Hepatocyte (in vitro differentiated cells): ENCODE data around the gene EPHX1. TPM values are rescaled to one million over a fixed set of nuclear protein-coding genes. Genes with fewer than 3 reads are reported as not detected.

Experiments used
- DNase-seq: peaks from one replicate; pipeline ENCODE4 v3.0.0-alpha.2; 2016; ENCODE audit warnings: low spot score
- H2AFZ ChIP-seq: fragments of 200-600 bp; sonication (generic); 2 replicates; pipeline ENCODE4 v1.6.0; 2016; ENCODE audit warnings: antibody characterized with exemption, mild to moderate bottlenecking
- H3K27ac ChIP-seq: fragments of 200-600 bp; sonication (generic); 2 replicates; pipeline ENCODE4 v1.5.1; 2016; ENCODE audit warnings: mild to moderate bottlenecking
- H3K27me3 ChIP-seq: fragments of 200-600 bp; sonication (generic); 2 replicates; pipeline ENCODE4 v1.6.1; 2016
- H3K36me3 ChIP-seq: fragments of 200-600 bp; sonication (generic); replicated peaks from 2 replicates; pipeline ENCODE4 v1.5.1; 2016; ENCODE audit warnings: low read depth; ENCODE audit not compliant: insufficient read depth
- H3K4me1 ChIP-seq: fragments of 200-600 bp; sonication (generic); 2 replicates; pipeline ENCODE4 v1.5.1; 2016; ENCODE audit warnings: mild to moderate bottlenecking, moderate library complexity; ENCODE audit not compliant: insufficient read depth
- H3K4me2 ChIP-seq: fragments of 200-600 bp; sonication (generic); 2 replicates; pipeline ENCODE4 v1.6.0; 2016
- H3K4me3 ChIP-seq: fragments of 200-600 bp; sonication (generic); 2 replicates; pipeline ENCODE4 v1.5.1; 2016; ENCODE audit warnings: mild to moderate bottlenecking
- H3K79me2 ChIP-seq: fragments of 200-600 bp; sonication (generic); 2 replicates; pipeline ENCODE4 v1.6.0; 2017; ENCODE audit warnings: mild to moderate bottlenecking
- H3K9me2 ChIP-seq: fragments of 200-600 bp; sonication (generic); replicated peaks from 2 replicates; pipeline ENCODE4 v1.6.0; 2017; ENCODE audit warnings: mild to moderate bottlenecking; ENCODE audit not compliant: insufficient read depth
- H3K9me3 ChIP-seq: fragments of 200-600 bp; sonication (generic); 2 replicates; pipeline ENCODE4 v1.5.1; 2016; ENCODE audit warnings: low read depth, mild to moderate bottlenecking
- H4K20me1 ChIP-seq: fragments of 200-600 bp; sonication (generic); 2 replicates; pipeline ENCODE4 v1.6.0; 2016; ENCODE audit warnings: mild to moderate bottlenecking; ENCODE audit not compliant: insufficient read depth, poor library complexity, severe bottlenecking
- EZH2 ChIP-seq: fragments of 200-600 bp; sonication (generic); IDR thresholded peaks from 2 replicates; pipeline ENCODE4 v1.6.1; 2016; ENCODE audit warnings: antibody characterized with exemption, mild to moderate bottlenecking, borderline replicate concordance
- EZH2phosphoT487 ChIP-seq: fragments of 200-600 bp; sonication (generic); IDR thresholded peaks from one replicate; pipeline ENCODE4 v1.6.1; 2018; ENCODE audit warnings: antibody characterized with exemption, mild to moderate bottlenecking, low read depth, moderate library complexity; ENCODE audit not compliant: unreplicated experiment, severe bottlenecking
- WGBS: methylation state at CpG from one replicate; pipeline ENCODE4 v1.1.6; 2016; ENCODE audit warnings: low lambda C conversion rate; ENCODE audit errors: missing lambda C conversion rate; 5-methylcytosine and 5-hydroxymethylcytosine counted together
- polyA plus RNA-seq: library from polyadenylated mRNA; unstranded; fragments of >200 nt; fragmentation: Nextera tagmentation; extraction: Ambion mirVana; gene quantifications from 2 replicates; pipeline ENCODE4 v1.2.1, GENCODE V29; 2016
- total RNA-seq: library from RNA; depleted of rRNA; stranded (reverse); fragments of >200 nt; gene quantifications from 2 replicates; pipeline ENCODE4 v1.2.3, GENCODE V29; 2014
- TF ChIP-seq, protein P1 (sequence below): fragments of 200-600 bp; sonication (generic); IDR thresholded peaks from 2 replicates; pipeline ENCODE4 v1.5.1; 2016; ENCODE audit warnings: antibody characterized with exemption, mild to moderate bottlenecking; ENCODE audit not compliant: poor library complexity

Gene EPHX1
- total and polyA plus RNA-seq, 2 experiments from 2014 or later: 133 to 138 TPM

- WGBS: 85% methylated on average over 5 of the region's 5 CpGs
- no peak overlapping the region for H3K4me3 ChIP-seq
- H4K20me1 ChIP-seq: no peaks in the 10 kb centered on the region
- peaks cover 8% of the 10 kb centered on the region for H3K4me1 ChIP-seq
- no peak for TF ChIP-seq EZH2
- TF ChIP-seq EZH2phosphoT487: no peak
- TF ChIP-seq, protein P1, sequence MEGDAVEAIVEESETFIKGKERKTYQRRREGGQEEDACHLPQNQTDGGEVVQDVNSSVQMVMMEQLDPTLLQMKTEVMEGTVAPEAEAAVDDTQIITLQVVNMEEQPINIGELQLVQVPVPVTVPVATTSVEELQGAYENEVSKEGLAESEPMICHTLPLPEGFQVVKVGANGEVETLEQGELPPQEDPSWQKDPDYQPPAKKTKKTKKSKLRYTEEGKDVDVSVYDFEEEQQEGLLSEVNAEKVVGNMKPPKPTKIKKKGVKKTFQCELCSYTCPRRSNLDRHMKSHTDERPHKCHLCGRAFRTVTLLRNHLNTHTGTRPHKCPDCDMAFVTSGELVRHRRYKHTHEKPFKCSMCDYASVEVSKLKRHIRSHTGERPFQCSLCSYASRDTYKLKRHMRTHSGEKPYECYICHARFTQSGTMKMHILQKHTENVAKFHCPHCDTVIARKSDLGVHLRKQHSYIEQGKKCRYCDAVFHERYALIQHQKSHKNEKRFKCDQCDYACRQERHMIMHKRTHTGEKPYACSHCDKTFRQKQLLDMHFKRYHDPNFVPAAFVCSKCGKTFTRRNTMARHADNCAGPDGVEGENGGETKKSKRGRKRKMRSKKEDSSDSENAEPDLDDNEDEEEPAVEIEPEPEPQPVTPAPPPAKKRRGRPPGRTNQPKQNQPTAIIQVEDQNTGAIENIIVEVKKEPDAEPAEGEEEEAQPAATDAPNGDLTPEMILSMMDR: no peak
- no peak for DNase-seq
- no peaks in the 10 kb centered on the region for H3K9me3 ChIP-seq
- no peaks in the 10 kb centered on the region for H3K36me3 ChIP-seq
- no peak overlapping the region for H3K4me2 ChIP-seq
- H3K79me2 ChIP-seq: peaks cover 4% of the 10 kb centered on the region
- no peak overlapping the region for H3K27ac ChIP-seq
- H2AFZ ChIP-seq: no peak overlapping the region
- H3K9me2 ChIP-seq: no peaks in the 10 kb centered on the region
- H3K27me3 ChIP-seq: no peaks in the 10 kb centered on the region
Measured at GRCh38 chr1:225889743-225890142, 79.8 kb downstream of the EPHX1 start.

DNA sequence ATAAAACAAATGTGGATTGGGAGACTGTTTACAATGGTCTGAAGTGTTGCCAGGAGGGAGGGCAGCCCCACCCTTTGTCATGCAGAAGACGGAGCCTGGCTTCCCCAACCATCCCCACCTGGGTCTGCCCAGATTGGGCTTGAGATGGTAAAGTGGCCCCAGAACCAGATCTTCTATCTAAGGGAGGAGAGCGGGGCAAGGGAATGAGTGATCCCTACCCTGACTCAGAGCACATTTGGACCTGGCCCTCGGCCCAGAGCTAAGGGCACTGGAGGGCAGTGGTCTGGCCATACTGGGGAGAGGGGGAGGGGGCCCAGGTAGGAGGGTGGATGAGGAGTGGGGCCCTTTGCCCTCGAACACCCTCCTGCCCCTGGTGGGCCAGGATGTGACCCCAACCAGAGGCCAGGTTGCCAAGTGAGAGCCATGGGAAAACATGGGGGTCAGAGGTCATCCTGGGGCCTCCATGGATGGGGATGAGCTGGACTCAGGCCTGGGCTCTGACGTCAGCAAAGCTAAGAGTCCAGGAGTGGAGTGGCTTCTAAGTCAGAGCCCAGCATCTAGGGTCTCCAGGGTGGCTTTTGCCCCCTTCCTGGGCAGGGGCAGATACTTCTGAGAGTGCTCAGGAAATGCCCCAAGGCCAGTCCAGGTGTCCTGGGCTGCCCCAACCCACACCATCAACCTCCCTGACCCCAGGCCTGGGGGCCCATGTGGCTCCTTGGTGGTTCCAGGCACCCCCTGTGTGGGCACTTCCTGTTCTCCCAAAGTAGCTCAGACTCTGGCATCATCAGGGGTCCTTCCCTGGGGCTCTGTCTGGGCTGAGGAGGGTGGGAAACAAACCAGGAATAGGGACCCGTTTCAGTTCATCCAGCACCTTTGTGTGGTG is 80.7 kb downstream of the EPHX1 start:
- no peak overlapping the region for H3K4me2 ChIP-seq
- DNase-seq: no peak
- no peaks in the 10 kb centered on the region for H3K36me3 ChIP-seq
- no peaks in the 10 kb centered on the region for H3K27me3 ChIP-seq
- no peak overlapping the region for H3K27ac ChIP-seq
- WGBS: 77% methylated on average over 6 of the region's 6 CpGs
- no peaks in the 10 kb centered on the region for H4K20me1 ChIP-seq
- H3K79me2 ChIP-seq: no peaks in the 10 kb centered on the region
- no peaks in the 10 kb centered on the region for H3K9me2 ChIP-seq
- H3K4me3 ChIP-seq: no peak overlapping the region
- H2AFZ ChIP-seq: no peak overlapping the region
- TF ChIP-seq EZH2 (no peak), EZH2phosphoT487 (no peak)
- TF ChIP-seq, protein P1: no peak
- H3K4me1 ChIP-seq: peaks cover 8% of the 10 kb centered on the region
- no peaks in the 10 kb centered on the region for H3K9me3 ChIP-seq

DNA sequence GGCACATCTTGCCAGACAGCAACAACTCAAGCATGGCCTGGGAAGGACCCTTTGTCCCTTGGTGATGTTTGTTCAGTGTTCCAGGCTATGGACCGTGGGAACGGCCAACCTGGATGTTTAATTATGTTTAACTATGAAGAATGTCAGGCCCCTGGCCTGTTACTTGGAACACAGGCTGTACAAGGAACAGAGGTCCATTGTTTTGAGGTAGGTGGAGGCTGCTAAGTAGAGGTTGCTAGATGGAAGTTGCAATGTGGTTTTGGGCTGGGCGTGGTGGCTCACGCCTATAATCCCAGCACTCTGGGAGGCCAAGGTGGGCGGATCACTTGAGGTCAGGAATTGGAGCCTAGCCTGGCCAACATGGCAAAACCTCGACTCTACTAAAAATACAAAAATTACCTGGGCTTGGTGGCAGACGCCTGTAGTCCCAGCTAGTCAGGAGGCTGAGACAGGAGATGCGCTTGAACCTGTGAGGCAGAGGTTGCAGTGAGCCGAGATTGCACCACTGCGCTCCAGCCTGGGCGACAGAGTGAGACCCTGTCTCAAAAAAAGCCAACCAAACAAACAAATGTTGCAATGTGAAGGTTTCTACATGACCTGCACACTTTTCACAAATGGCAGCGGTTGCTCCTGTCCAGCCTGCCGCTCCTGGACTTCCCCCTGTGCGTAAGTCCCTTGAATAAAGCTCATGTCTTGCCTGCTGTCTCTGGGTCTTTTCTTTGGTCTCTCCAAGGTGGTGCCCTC is 81.5 kb downstream of the EPHX1 start:
- H2AFZ ChIP-seq: no peak overlapping the region
- H3K79me2 ChIP-seq: no peaks in the 10 kb centered on the region
- H3K4me2 ChIP-seq: no peak overlapping the region
- DNase-seq: no peak
- H3K9me3 ChIP-seq: no peaks in the 10 kb centered on the region
- no peaks in the 10 kb centered on the region for H3K27me3 ChIP-seq
- peaks cover 8% of the 10 kb centered on the region for H3K4me1 ChIP-seq
- H3K27ac ChIP-seq: no peak overlapping the region
- TF ChIP-seq, protein P1: no peak
- TF ChIP-seq EZH2 (no peak), EZH2phosphoT487 (no peak)
- H3K9me2 ChIP-seq: no peaks in the 10 kb centered on the region
- H3K36me3 ChIP-seq: no peaks in the 10 kb centered on the region
- H4K20me1 ChIP-seq: no peaks in the 10 kb centered on the region
- 81% methylated on average over 14 of the region's 14 CpGs for WGBS
- no peak overlapping the region for H3K4me3 ChIP-seq
